AG04450 (cell line): Measurements from ENCODE around the gene GPC6. TPM values are rescaled to one million over a fixed set of nuclear protein-coding genes. Genes with fewer than 3 reads are reported as not detected.

Source experiments
- CTCF ChIA-PET: fragments of 300-600, 350-600 bp; formaldehyde crosslinking; extraction: SDS; loops from one replicate; lab custom pipeline; 2022; ENCODE audit warnings: antibody characterized with exemption, inconsistent platforms; lab: Charles Lee
- POLR2A ChIA-PET: fragments of 350-600 bp; formaldehyde crosslinking; extraction: SDS; loops from one replicate; lab custom pipeline; 2021; ENCODE audit warnings: antibody characterized with exemption, inconsistent platforms; lab: Yijun Ruan, JAX
- DNase-seq: peaks from one replicate; pipeline ENCODE4 v3.0.0-alpha.2; 2011; ENCODE audit warnings: low read depth, low spot score
- H3K27ac ChIP-seq: one replicate; pipeline ENCODE4 v1.5.1; 2012; ENCODE audit warnings: low read depth, low read length, control low read depth
- H3K27me3 ChIP-seq: one replicate; pipeline ENCODE4 v1.6.0; 2012; ENCODE audit warnings: low read length; ENCODE audit not compliant: control insufficient read depth, insufficient read depth
- H3K4me3 ChIP-seq: 2 replicates; pipeline ENCODE4 v1.5.1; 2011; ENCODE audit warnings: mild to moderate bottlenecking, low read depth, low read length, control low read depth
- H3K9me3 ChIP-seq: 2 replicates; pipeline ENCODE4 v1.5.1; 2012; ENCODE audit warnings: low read length; ENCODE audit not compliant: control insufficient read depth, insufficient read depth
- polyA plus RNA-seq: library from polyadenylated mRNA; depleted of rRNA; stranded (reverse); fragments of >200 nt; gene quantifications from 2 replicates; pipeline ENCODE4 v1.2.3, GENCODE V29; 2011
- TF ChIP-seq, protein P1 (sequence below): IDR thresholded peaks from 2 replicates; pipeline ENCODE4 v1.5.1; 2011; ENCODE audit warnings: low read depth, low read length, control low read depth, inconsistent platforms

GPC6 gene
- polyA plus RNA-seq, 1 experiment: 40.4 TPM

DNA sequence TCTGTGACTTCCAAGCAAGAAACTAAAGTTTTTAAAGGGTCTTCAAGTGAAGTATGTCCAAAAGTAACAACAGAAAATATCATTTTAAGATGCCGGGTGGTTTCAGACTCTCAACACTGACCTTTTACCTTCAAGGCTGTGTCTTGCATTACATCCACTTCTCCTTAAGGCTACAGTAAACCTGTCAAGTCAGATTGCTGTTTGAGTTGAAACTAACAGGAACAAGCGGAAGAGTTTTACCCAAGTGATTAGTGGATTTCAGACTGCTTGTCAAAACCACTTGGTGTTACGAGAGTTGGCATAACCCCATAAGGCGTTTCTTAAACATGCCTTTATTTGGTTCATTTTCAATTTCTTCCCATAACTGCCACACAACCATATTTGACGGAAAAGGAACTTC, 969.8 kb downstream of the GPC6 start:
- DNase-seq: no peak
- H3K4me3 ChIP-seq: no peak overlapping the region
- POLR2A ChIA-PET: interaction anchor here (0.6 kb wide), 1 partner anchor 461 kb away, joined by 4 read pairs; no protein-coding TSS in a partner anchor
- no peak overlapping the region for H3K27ac ChIP-seq
- no peaks in the 10 kb centered on the region for H3K9me3 ChIP-seq
- CTCF ChIA-PET: interaction anchor here (0.7 kb wide), 1 partner anchor 23 kb away, joined by 5 read pairs; no protein-coding TSS in a partner anchor
- no peaks in the 10 kb centered on the region for H3K27me3 ChIP-seq
- TF ChIP-seq, protein P1, sequence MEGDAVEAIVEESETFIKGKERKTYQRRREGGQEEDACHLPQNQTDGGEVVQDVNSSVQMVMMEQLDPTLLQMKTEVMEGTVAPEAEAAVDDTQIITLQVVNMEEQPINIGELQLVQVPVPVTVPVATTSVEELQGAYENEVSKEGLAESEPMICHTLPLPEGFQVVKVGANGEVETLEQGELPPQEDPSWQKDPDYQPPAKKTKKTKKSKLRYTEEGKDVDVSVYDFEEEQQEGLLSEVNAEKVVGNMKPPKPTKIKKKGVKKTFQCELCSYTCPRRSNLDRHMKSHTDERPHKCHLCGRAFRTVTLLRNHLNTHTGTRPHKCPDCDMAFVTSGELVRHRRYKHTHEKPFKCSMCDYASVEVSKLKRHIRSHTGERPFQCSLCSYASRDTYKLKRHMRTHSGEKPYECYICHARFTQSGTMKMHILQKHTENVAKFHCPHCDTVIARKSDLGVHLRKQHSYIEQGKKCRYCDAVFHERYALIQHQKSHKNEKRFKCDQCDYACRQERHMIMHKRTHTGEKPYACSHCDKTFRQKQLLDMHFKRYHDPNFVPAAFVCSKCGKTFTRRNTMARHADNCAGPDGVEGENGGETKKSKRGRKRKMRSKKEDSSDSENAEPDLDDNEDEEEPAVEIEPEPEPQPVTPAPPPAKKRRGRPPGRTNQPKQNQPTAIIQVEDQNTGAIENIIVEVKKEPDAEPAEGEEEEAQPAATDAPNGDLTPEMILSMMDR: no peak

DNA sequence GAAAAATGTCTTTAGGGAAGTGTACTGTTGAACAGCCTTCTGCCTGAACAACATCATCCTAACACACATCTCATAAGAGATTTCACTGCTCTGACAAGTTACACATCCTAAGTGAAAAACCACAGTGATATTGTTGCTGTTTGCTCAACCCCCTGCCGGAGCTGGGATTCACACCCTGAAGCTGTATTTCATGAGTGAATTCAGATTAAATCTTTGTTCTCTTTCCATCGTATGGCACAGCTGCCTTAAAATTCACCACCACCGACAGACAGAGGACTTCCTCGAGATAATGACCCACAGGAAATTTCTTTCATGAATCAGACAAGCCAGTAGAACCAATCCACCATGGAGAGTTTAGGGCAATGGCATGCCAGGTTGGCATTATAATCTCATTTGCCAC, 972.1 kb downstream of the GPC6 start:
- H3K27me3 ChIP-seq: no peaks in the 10 kb centered on the region
- no peak for DNase-seq
- H3K9me3 ChIP-seq: no peaks in the 10 kb centered on the region
- TF ChIP-seq, protein P1: no peak
- CTCF ChIA-PET: no interaction called here
- POLR2A ChIA-PET: no interaction called here
- no peak overlapping the region for H3K4me3 ChIP-seq
- no peak overlapping the region for H3K27ac ChIP-seq

DNA sequence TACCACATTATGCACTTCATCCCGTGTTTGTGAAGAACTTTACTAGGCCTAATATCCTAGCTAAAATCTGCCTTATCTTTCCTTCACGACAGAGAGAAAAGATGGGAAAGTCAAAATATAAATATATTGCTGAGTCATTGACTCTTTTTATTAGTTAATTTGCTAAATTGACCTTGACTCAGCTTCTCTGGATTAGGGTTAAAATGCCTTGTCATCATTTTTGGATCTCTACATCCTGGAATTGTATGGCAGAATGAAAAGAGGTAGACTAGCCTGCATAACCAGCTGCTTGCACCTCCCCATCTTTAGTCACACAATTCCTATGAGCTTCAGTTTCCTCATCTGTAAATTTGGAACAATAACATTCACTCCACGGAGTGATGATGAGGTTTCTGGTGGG, 972.5 kb downstream of the GPC6 start:
- ChIA-PET POLR2A (no interaction called here), CTCF (no interaction called here)
- H3K4me3 ChIP-seq: no peak overlapping the region
- TF ChIP-seq, protein P1: no peak
- no peak for DNase-seq
- H3K9me3 ChIP-seq: no peaks in the 10 kb centered on the region
- H3K27me3 ChIP-seq: no peaks in the 10 kb centered on the region
- H3K27ac ChIP-seq: no peak overlapping the region

DNA sequence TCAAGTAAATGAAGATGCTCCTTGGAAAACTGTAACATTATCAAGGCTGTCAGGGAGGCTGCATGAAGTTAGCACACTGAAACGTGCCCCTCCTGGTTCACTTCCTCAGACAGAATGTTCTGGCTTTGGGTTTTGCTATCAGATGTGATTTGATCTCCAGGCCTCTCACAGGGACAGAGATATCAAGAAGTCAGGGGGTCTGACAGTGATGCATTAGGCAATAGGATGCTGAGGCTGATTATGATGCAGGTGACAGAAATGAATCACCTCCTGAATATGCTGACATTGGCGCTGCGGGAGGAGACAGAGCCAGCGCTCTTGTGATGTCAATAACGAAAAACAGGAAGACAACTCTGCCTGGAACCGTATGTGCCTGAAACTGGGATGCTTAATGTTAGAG, 974.4 kb downstream of the GPC6 start:
- DNase-seq: no peak
- ChIA-PET CTCF (no interaction called here), POLR2A (no interaction called here)
- TF ChIP-seq, protein P1: no peak
- H3K27ac ChIP-seq: peak overlapping the region; percentile 4
- no peaks in the 10 kb centered on the region for H3K9me3 ChIP-seq
- no peak overlapping the region for H3K4me3 ChIP-seq
- H3K27me3 ChIP-seq: no peaks in the 10 kb centered on the region

DNA sequence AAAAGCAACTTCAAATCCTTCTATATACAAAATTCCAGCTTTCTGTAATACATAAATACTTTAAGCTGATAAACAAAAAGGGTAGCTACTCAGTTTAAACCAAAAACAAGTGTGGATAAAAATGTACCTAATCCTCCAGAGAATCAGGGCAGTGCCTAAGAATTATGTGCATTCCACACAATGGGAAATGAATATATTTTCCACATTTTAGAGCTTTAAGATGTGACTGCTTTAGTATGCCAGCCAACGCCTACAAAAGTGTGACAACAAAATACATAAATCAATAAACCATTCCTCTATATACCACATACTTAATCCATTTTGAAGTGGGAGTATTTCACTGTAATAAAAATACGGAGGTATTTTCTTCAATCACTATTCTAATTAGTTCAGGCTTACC, 977.6 kb downstream of the GPC6 start:
- H3K27me3 ChIP-seq: no peaks in the 10 kb centered on the region
- DNase-seq: no peak
- no peak overlapping the region for H3K4me3 ChIP-seq
- POLR2A ChIA-PET: no interaction called here
- H3K9me3 ChIP-seq: no peaks in the 10 kb centered on the region
- CTCF ChIA-PET: no interaction called here
- no peak overlapping the region for H3K27ac ChIP-seq
- TF ChIP-seq, protein P1: no peak
